ENCODE results near the gene SOX1. TPM values are rescaled to one million over a fixed set of nuclear protein-coding genes. Genes with fewer than 3 reads are reported as not detected.

The SOX1 gene
- total and polyA plus RNA-seq, 9 of the 15 experiments (the other 6 are each of a cell fraction or from before 2014, with no cell fraction given) = not detected

DNA sequence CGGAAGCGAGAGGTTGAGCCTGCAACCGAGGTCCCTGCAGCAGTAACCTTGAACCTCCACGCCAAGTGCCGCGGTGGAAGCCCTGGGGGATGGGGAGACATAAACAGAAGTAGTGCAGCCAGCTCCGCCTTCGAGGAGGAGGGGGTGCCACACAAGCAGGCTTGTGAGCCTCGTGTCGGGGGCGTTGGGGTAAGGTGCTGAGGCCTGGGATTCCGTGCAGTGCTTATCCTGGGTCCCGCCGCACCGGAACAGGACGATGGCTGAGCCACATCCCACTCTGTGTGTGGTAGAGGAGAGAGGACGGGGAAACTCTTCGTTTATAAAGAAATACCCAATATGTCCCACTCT lies 51.0 kb downstream of the SOX1 start:
- Histone ChIP-seq H3K9me1 (ENCODE audit: control insufficient read depth, insufficient read depth, low read length) (no peaks in the 10 kb centered on the region), H3K9ac (ENCODE audit: insufficient read depth in 1 of 2, low read depth in 2 of 2, low read length in 2 of 2) (no peak overlapping the region), H3K27me3 (ENCODE audit: control insufficient read depth in 2 of 2, insufficient read depth in 2 of 2, low read length in 2 of 2) (peaks cover 4 to 49% of the 10 kb centered on the region in 2 experiments; a peak in 4 of 5 replicates), H3K36me3 (ENCODE audit: control insufficient read depth, insufficient read depth, low read length) (no peaks in the 10 kb centered on the region), H3K4me2 (ENCODE audit: insufficient read depth, low read length) (no peak overlapping the region), H3K4me3 (no peak overlapping the region), H3K79me2 (ENCODE audit: control insufficient read depth, insufficient read depth, low read length) (no peaks in the 10 kb centered on the region), H3K9me3 (replicated peaks; ENCODE audit: control insufficient read depth, insufficient read depth, low read depth, low read length) (no peaks in the 10 kb centered on the region), H3K27ac (ENCODE audit: extremely low read depth, low read depth, low read length) (no peak overlapping the region), H2AFZ (ENCODE audit: low read depth, low read length) (no peak overlapping the region), H3K4me1 (replicated peaks in 1 of 2; ENCODE audit: control insufficient read depth in 2 of 2, insufficient read depth in 2 of 2, low read length in 2 of 2) (no peaks in the 10 kb centered on the region), H4K20me1 (replicated peaks; ENCODE audit: control insufficient read depth, insufficient read depth, low read length) (0 out of 2 replicates have a peak, but pooled peaks cover 3% of the 10 kb centered on the region)
- BruUV-seq (replicated peaks) = no TSS peak
- TF ChIP-seq KLF10 (CRISPR knock-in tag; IDR thresholded peaks at IDR 0.05) (no peak), SMC3 (conservative IDR thresholded peaks at IDR 0.05; ENCODE audit: insufficient read depth, low read depth, low read length) (no peak)
- FAIRE-seq (no peak), ATAC-seq (no peak), DNase-seq (ENCODE audit: extremely low read depth in 1 of 4, low spot score in 3 of 4) (no peak)
- WGBS (ENCODE audit: insufficient coverage, low coverage, missing lambda C conversion rate) = 0% methylated on average over 4 of the region's 18 CpGs
- ChIA-PET POLR2A (interaction anchor here (0.6 kb wide), 1 partner anchor 444 kb away, joined by 3 read pairs; no protein-coding TSS in a partner anchor), CTCF (ENCODE audit: low intra/inter-chr PET ratio) (no interaction called here)
- in situ Hi-C loops (cut with MboI) (no loop called here), intact Hi-C loops (cut with micrococcal nuclease) (no loop called here)

DNA sequence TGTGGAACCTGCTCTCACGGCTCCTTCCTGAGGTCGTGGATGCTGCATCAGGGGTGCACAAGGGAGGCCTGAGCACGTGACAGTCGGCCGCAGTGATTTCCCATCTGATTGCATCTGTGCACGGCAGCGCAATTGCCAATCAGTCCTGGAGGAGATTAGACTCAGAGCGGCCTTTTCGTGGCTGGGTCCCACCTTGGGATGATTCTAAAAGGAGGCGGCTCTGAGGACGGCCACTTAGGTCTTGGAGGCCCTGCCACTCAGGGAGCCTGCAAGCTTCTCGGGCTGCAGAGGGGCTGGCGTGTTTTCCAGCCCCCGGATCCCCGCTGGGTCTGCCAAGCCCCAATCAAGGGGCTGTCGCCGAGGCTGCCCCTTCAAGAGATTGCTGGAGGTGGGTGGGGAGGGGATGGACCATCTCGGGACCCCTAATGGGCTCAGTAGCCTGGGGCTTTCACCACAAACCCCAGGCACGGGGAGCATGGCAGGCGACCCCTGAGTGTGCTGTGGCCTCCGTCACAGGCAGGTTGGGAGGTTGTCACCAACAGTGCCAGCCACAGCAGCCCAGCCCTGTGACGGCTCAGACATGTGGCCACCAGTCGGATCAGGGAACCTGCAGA lies 51.6 kb downstream of the SOX1 start:
- Histone ChIP-seq H3K27me3 (ENCODE audit: control insufficient read depth in 2 of 2, insufficient read depth in 2 of 2, low read length in 2 of 2) (peaks cover 4 to 49% of the 10 kb centered on the region in 2 experiments; a peak in 4 of 5 replicates), H3K36me3 (ENCODE audit: control insufficient read depth, insufficient read depth, low read length) (no peaks in the 10 kb centered on the region), H3K4me1 (replicated peaks in 1 of 2; ENCODE audit: control insufficient read depth in 2 of 2, insufficient read depth in 2 of 2, low read length in 2 of 2) (no peaks in the 10 kb centered on the region), H2AFZ (ENCODE audit: low read depth, low read length) (no peak overlapping the region), H3K9ac (ENCODE audit: insufficient read depth in 1 of 2, low read depth in 2 of 2, low read length in 2 of 2) (no peak overlapping the region), H3K9me3 (replicated peaks; ENCODE audit: control insufficient read depth, insufficient read depth, low read depth, low read length) (no peaks in the 10 kb centered on the region), H3K4me3 (no peak overlapping the region), H3K4me2 (ENCODE audit: insufficient read depth, low read length) (no peak overlapping the region), H4K20me1 (replicated peaks; ENCODE audit: control insufficient read depth, insufficient read depth, low read length) (0 out of 2 replicates have a peak, but pooled peaks cover 3% of the 10 kb centered on the region), H3K9me1 (ENCODE audit: control insufficient read depth, insufficient read depth, low read length) (no peaks in the 10 kb centered on the region), H3K79me2 (ENCODE audit: control insufficient read depth, insufficient read depth, low read length) (no peaks in the 10 kb centered on the region), H3K27ac (ENCODE audit: extremely low read depth, low read depth, low read length) (no peak overlapping the region)
- ChIA-PET CTCF (ENCODE audit: low intra/inter-chr PET ratio) (no interaction called here), POLR2A (no interaction called here)
- DNase-seq (ENCODE audit: extremely low read depth in 1 of 4, low spot score in 3 of 4) = no peak
- WGBS (ENCODE audit: insufficient coverage, low coverage, missing lambda C conversion rate) = 0% methylated on average over 9 of the region's 23 CpGs
- no TSS peak for BruUV-seq (replicated peaks)
- no peak for ATAC-seq
- in situ Hi-C loops (cut with MboI) = no loop called here
- TF ChIP-seq NCOA2 (IDR thresholded peaks at IDR 0.05; ENCODE audit: partially characterized antibody in 2 of 2) = no peak
- no peak for TF ChIP-seq KDM4B (IDR thresholded peaks at IDR 0.05; ENCODE audit: borderline replicate concordance in 2 of 2, low read depth in 1 of 2)
- no peak for TF ChIP-seq HMG20A (CRISPR knock-in tag; conservative IDR thresholded peaks at IDR 0.05)
- TF ChIP-seq NRF1 (conservative IDR thresholded peaks at IDR 0.05 in 1 of 2, IDR thresholded peaks at IDR 0.05 in 1 of 2) = no peak
- no peak for TF ChIP-seq DNMT1 (IDR thresholded peaks at IDR 0.05)
- TF ChIP-seq SMARCB1 (IDR thresholded peaks at IDR 0.05; ENCODE audit: insufficient read length, low read depth) = no peak
- TF ChIP-seq CBFA2T2 (conservative IDR thresholded peaks at IDR 0.05) = no peak
- no peak for TF ChIP-seq TCF3 (CRISPR knock-in tag; IDR thresholded peaks at IDR 0.05)
- TF ChIP-seq BMI1 (IDR thresholded peaks at IDR 0.05; ENCODE audit: low read length) = no peak
- no peak for TF ChIP-seq ZNF3 (CRISPR knock-in tag; IDR thresholded peaks at IDR 0.05)
- TF ChIP-seq FOSL1 (tag; conservative IDR thresholded peaks at IDR 0.05) = no peak
- TF ChIP-seq, protein P1, sequence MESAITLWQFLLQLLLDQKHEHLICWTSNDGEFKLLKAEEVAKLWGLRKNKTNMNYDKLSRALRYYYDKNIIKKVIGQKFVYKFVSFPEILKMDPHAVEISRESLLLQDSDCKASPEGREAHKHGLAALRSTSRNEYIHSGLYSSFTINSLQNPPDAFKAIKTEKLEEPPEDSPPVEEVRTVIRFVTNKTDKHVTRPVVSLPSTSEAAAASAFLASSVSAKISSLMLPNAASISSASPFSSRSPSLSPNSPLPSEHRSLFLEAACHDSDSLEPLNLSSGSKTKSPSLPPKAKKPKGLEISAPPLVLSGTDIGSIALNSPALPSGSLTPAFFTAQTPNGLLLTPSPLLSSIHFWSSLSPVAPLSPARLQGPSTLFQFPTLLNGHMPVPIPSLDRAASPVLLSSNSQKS (CRISPR knock-in tag; IDR thresholded peaks at IDR 0.05) = no peak
- no peak for FAIRE-seq
- intact Hi-C loops (cut with micrococcal nuclease) = no loop called here

Measured in K562 (cell line).